ENCODE results near the gene CBLB.
"Not testable (repeated sequence)": the region's sequence is repeated elsewhere in the genome, so short reads cannot be mapped to it uniquely, and the experiment has no call there.

The CBLB gene

GRCh38 chr3:105821433-105821832 is 47.4 kb downstream of the CBLB start:
- DNase-seq (ENCODE audit: low read depth in 2 of 2): no peak

DNA sequence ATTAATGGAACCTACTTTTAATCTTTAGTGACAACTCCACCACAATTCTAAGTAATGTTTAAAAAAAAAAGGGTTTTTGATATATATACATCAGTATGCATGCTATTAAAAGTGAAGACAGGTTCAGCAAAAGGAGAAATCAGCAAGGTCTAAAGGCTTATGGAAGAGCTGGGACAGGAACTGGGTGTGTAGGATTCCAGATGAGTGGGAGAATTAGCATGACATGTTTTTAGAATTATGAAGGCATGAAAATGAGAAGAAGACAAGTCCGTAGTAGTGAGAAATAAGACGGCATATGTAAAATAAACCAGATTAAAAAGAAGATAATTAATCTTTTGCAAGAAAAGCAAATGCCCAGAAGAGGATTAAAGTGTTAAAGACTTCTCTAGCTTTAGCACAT is 52.0 kb downstream of the CBLB start:
- no peak for DNase-seq (ENCODE audit: low read depth in 2 of 2)

- DNase-seq (ENCODE audit: low read depth in 2 of 2): not testable (repeated sequence)
Observed at GRCh38 chr3:105815331-105815730, 53.5 kb downstream of the CBLB start.

- no peak for DNase-seq (ENCODE audit: low read depth in 2 of 2)
Observed at GRCh38 chr3:105813710-105814109, 55.1 kb downstream of the CBLB start.

- DNase-seq (ENCODE audit: low read depth in 2 of 2): no peak
Observed at GRCh38 chr3:105812194-105812586, 56.6 kb downstream of the CBLB start.

DNA sequence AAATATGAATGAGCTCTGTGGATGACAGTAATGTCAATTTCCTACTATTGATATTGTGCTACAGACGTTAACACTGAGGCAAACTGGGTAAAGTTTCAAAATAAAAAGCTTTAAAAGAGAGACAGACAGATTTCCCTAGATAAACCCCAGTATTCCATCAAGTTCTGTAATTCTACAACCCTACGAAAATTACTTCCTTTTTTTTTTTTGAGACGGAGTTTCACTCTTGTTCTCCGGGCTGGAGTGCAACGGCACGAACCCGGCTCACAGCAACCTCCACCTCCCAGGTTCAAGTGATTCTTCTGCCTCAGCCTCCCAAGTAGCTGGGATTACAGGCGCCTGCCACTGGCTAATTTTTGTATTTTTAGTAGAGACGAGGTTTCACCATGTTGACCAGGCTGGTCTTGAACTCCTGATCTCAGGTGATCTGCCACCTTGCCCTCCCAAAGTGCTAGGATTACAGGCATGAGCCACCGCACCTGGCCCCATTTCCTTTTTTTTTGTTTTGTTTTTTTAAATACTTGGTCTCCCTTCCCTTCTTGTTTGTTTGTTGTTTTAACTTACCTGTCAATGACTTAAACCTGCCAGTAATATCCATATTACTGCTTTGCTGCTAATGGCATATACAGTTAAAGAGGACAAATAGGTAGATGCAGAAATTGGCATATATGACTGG is 57.2 kb downstream of the CBLB start:
- no peak for DNase-seq (ENCODE audit: low read depth in 2 of 2)

DNA sequence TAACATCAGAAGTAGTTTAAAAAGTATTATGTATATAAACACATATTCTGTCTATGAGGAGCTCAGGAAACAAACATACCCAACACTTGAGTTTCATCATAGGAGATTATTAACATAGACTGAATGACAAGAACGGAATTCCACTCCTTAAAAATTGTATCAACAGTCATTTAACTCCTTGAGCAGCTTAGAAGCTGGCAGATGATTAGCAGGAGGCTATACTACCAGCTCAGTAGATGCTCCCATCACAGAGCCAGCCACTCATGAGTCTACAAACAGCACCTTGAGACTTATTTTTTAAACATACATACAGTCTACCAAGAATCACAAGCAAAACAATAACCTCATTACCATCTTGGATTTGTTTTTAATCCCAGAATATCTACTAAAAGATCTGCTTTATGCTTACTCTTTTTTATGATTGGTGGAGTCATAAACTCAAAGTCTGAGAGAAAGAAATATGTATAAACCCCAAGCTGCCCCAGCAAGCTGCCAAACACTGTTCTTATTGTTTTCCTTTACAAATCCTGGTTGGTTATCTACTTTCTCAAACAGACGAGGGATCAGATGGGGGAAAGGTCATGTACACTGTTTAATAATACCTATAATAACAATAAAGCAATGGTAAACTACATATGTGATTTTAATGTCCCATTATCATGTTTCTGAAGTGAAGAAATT is 59.5 kb downstream of the CBLB start:
- no peak for DNase-seq (ENCODE audit: low read depth in 2 of 2)

- no peak for DNase-seq (ENCODE audit: low read depth in 2 of 2)
Observed at GRCh38 chr3:105807701-105808100, 61.1 kb downstream of the CBLB start.

GRCh38 chr3:105807146-105807545 is 61.7 kb downstream of the CBLB start:
- DNase-seq (ENCODE audit: low read depth in 2 of 2): no peak

DNA sequence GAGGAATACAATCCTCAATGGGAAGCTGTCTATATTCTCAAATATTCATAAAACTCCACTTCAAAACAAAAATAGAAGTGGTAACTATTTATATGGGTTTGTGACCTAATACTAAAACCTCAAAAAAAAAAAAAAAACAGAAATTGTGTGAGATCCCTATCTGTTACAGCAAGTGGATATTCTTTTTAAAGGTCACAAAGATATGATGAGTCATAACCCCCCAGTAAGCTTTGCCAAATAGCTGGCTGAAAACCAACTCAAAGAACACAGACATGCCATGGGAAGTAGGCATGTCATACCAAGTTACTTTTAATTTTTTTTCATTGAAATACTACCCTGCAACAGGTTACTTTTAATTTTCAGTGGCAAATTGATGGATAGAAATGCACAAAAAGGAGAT is 62.5 kb downstream of the CBLB start:
- no peak for DNase-seq (ENCODE audit: low read depth in 2 of 2)

DNA sequence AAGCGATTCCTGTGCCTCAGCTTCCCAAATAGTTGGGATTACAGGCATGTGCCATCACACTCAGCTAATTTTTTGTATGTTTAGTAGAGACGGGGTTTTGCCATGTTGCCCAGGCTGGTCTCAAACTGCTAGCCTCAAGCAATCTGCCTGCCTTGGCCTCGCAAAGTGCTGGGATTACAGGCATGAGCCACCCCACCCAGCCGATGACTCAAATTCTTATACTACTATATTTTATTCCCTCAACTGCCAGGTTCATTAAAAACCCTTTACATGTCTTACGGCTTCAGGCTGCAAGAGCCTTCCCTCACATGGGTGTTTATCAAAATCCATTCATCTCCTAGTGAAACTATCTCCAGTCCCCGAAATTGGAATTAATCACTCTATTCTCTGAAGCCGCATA is 63.4 kb downstream of the CBLB start:
- DNase-seq (ENCODE audit: low read depth in 2 of 2): no peak

GRCh38 chr3:105802118-105802706 is 66.6 kb downstream of the CBLB start:
- no peak for DNase-seq (ENCODE audit: low read depth in 2 of 2)

DNA sequence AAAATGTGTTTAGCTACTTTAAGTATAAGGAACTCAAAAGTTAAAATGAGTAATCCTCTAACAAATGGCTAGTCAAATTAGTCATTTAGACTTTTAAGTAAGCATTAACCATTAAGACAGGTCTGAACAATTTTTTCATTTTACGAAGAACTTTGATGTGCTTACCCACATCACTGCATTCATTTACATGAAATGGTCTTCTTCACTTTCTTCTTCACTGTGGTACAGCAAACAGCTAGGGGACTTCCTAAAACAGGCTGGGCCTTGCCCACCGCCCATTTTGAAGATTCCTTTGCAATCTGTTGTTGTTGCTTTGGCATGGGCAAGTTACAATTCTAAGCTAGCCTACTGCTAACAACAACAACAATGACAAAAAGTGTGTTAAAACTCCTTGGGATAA is 67.4 kb downstream of the CBLB start:
- DNase-seq (ENCODE audit: low read depth in 2 of 2): no peak

- no peak for DNase-seq (ENCODE audit: low read depth in 2 of 2)
Observed at GRCh38 chr3:105800320-105800719, 68.5 kb downstream of the CBLB start.

- no peak for DNase-seq (ENCODE audit: low read depth in 2 of 2)
Observed at GRCh38 chr3:105799286-105799685, 69.5 kb downstream of the CBLB start.

- DNase-seq (ENCODE audit: low read depth in 2 of 2): no peak
Observed at GRCh38 chr3:105798381-105798934, 70.4 kb downstream of the CBLB start.

DNA sequence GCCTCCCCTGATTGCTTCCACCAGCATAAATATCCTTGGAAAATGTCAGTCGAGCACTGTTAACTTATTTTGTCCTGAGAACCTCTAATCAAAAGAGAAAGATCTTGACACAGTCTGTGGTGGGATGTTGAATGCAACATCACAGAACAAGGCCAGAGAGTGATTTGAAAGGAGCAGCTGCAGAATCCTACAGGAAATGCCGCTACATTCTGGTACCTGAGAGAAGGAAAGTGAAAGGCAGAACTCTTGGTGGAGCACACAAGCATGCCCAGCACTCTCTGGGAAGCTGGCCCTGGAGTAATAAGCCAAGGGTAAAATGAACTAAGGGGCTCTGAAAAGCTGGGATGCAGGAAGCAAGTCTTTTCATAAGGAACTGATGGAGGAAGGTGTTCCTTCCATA is 75.8 kb downstream of the CBLB start:
- no peak for DNase-seq (ENCODE audit: low read depth in 2 of 2)

GRCh38 chr3:105791919-105792786 is 76.7 kb downstream of the CBLB start:
- DNase-seq (ENCODE audit: low read depth in 2 of 2): no peak

GRCh38 chr3:105791131-105791530 is 77.7 kb downstream of the CBLB start:
- no peak for DNase-seq (ENCODE audit: low read depth in 2 of 2)

DNA sequence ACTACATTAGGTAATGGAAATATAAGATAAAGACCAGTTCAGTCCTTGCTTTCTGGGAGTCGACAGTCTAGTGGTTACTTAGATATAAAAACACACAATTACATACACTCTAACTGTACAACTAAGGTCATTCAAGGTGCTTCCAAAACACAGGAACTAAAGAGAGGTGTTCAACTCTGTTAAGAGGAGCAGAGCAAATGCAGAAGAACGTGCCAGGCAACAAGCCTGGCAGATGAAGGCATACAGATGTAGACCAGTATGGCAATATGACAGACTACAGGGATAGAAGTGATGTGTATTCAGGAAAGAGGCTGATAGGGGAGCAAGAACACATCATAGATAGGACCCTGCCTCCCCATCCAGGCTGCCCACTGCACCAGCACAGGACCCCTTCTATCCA is 78.3 kb downstream of the CBLB start:
- DNase-seq (ENCODE audit: low read depth in 2 of 2): no peak

GRCh38 chr3:105788593-105788992 is 80.2 kb downstream of the CBLB start:
- no peak for DNase-seq (ENCODE audit: low read depth in 2 of 2)

DNA sequence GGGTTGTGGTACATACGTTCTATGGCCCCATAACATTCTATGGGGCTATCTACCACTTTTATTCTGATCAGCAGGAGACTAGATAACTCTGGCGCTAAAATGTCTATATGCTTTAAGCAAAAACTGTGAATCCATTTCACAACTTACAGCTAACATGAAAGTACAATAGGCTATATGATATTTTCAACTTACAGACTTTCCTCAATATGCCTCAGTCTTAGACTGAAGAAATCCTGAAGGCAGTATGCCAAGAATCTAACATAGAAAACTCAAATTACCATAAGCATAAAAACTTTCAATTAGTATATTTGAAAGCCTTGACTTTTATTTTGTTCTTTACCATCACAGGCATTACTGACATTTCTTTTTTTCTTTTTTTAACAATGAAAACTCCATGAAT is 81.4 kb downstream of the CBLB start:
- no peak for DNase-seq (ENCODE audit: low read depth in 2 of 2)
